HepG2 (cell line): ENCODE measurements around the gene ACAP1. TPM values are rescaled to one million over a fixed set of nuclear protein-coding genes. Genes with fewer than 3 reads are reported as not detected.

ENCODE experiments used
- ATAC-seq: fragments of 200-7000 bp; cut with Tn5 transposase; 3 replicates; pipeline ENCODE4 v1.9.1; 2020; ENCODE audit warnings: mild to moderate bottlenecking, moderate library complexity
- BruUV-seq: library from RNA; stranded (reverse); fragments of 400-500 nt; replicated peaks from 2 replicates; lab custom pipeline; 2021; lab: Mats Ljungman, UMichigan
- CTCF ChIA-PET: fragments of 300-600 bp; formaldehyde crosslinking; extraction: SDS; loops from one replicate; lab custom pipeline; 2021; ENCODE audit warnings: low total read pairs, inconsistent platforms, low intra/inter-chr PET ratio; lab: Yijun Ruan, JAX
- POLR2A ChIA-PET: fragments of 350-600 bp; sonication (Branson Sonifier 250); formaldehyde crosslinking; loops from one replicate; lab custom pipeline; 2020; ENCODE audit warnings: antibody characterized with exemption, inconsistent platforms; lab: Yijun Ruan, JAX
- DNase-seq: peaks from one replicate; pipeline ENCODE4 v3.0.0-alpha.2; 2015; ENCODE audit warnings: low spot score
- FAIRE-seq: peaks from 3 replicates; lab custom pipeline; 2011; peaks lifted over from hg19 to GRCh38; lab: Jason Lieb, UNC
- H2AFZ ChIP-seq: one replicate; pipeline ENCODE4 v1.6.1; 2011; ENCODE audit warnings: low read length, inconsistent platforms
- H3K27ac ChIP-seq: fragments of 300-600 bp; 3 replicates; pipeline ENCODE4 v1.8.0; 2011; ENCODE audit warnings: mixed run types, mild to moderate bottlenecking, mixed read lengths, low read length, inconsistent platforms; ENCODE audit not compliant: insufficient read depth; ENCODE audit errors: extremely low read length
- H3K27me3 ChIP-seq, 2 experiments: fragments of 200-600 bp in 1 of 2; 2 replicates in 1 of 2; 3 replicates in 1 of 2; pipeline versions ENCODE4 v1.6.0 to v1.8.0; 2011; ENCODE audit warnings: low read length in 2 of 2, mild to moderate bottlenecking in 2 of 2, moderate library complexity in 2 of 2, inconsistent platforms in 1 of 2; ENCODE audit not compliant: insufficient read depth in 2 of 2, control insufficient read depth in 1 of 2
- H3K36me3 ChIP-seq, 2 experiments: fragments of 200-600 bp in 1 of 2; replicated peaks in 1 of 2; 2 replicates in 1 of 2; 3 replicates in 1 of 2; pipeline versions ENCODE4 v1.5.1 to v1.8.0; 2011; ENCODE audit warnings: low read length in 2 of 2, inconsistent platforms in 1 of 2; ENCODE audit not compliant: insufficient read depth in 2 of 2, control insufficient read depth in 1 of 2
- H3K4me1 ChIP-seq: 2 replicates; pipeline ENCODE4 v1.5.1; 2012; ENCODE audit warnings: low read length, inconsistent platforms; ENCODE audit not compliant: insufficient read depth
- H3K4me2 ChIP-seq: 2 replicates; pipeline ENCODE4 v1.6.0; 2011; ENCODE audit warnings: low read depth, low read length, inconsistent platforms
- H3K4me3 ChIP-seq, 3 experiments: fragments of 200-600 bp in 1 of 3; sonication (generic), shearing (Covaris generic) in 1 of 3; replicated peaks in 1 of 3; 2 replicates each; pipeline ENCODE4 v1.5.1; 2011 to 2016; ENCODE audit warnings: low read length in 3 of 3, inconsistent platforms in 2 of 3, low read depth in 2 of 3, mild to moderate bottlenecking in 2 of 3, control low read depth in 1 of 3, mixed read lengths in 1 of 3; ENCODE audit not compliant: insufficient read depth in 1 of 3
- H3K79me2 ChIP-seq: one replicate; pipeline ENCODE4 v1.6.1; 2011; ENCODE audit warnings: low read length, inconsistent platforms; ENCODE audit not compliant: insufficient read depth
- H3K9ac ChIP-seq: 2 replicates; pipeline ENCODE4 v1.6.0; 2011; ENCODE audit warnings: mild to moderate bottlenecking, low read depth, low read length, inconsistent platforms; ENCODE audit not compliant: insufficient read depth
- H3K9me3 ChIP-seq: 2 replicates; pipeline ENCODE4 v1.5.1; 2012; ENCODE audit warnings: mild to moderate bottlenecking, low read length
- H4K20me1 ChIP-seq: 2 replicates; pipeline ENCODE4 v1.6.0; 2011; ENCODE audit warnings: inconsistent platforms, mild to moderate bottlenecking, low read length, moderate library complexity; ENCODE audit not compliant: insufficient read depth
- AHR ChIP-seq: IDR thresholded peaks from 2 replicates; pipeline ENCODE4 v1.6.1; 2018; ENCODE audit warnings: missing genetic modification reagents, missing compliant biosample characterization
- ERF ChIP-seq: IDR thresholded peaks from 2 replicates; pipeline ENCODE4 v1.6.1; 2018; ENCODE audit warnings: missing biosample characterization, missing genetic modification reagents
- FOXK2 ChIP-seq: fragments of 450-650 bp; IDR thresholded peaks from 2 replicates; pipeline ENCODE4 v1.6.1; 2016
- HDAC2 ChIP-seq: sonication (generic); formaldehyde crosslinking; IDR thresholded peaks from 2 replicates; pipeline ENCODE4 v1.4.0; 2020; ENCODE audit warnings: missing genetic modification reagents
- RFX1 ChIP-seq: fragments of 450-650 bp; IDR thresholded peaks from 2 replicates; pipeline ENCODE4 v1.6.1; 2017
- ZBTB7A ChIP-seq: sonication (generic); formaldehyde crosslinking; IDR thresholded peaks from 2 replicates; pipeline ENCODE4 v1.8.0; 2022; ENCODE audit warnings: mild to moderate bottlenecking, missing genetic modification reagents
- ZNF207 ChIP-seq: fragments of 450-650 bp; IDR thresholded peaks from 2 replicates; pipeline ENCODE4 v1.6.1; 2016; ENCODE audit warnings: antibody characterized with exemption, borderline replicate concordance
- ZNF577 ChIP-seq: sonication (generic); formaldehyde crosslinking; IDR thresholded peaks from 2 replicates; pipeline ENCODE4 v1.4.0; 2020; ENCODE audit warnings: mild to moderate bottlenecking, low read depth, missing genetic modification reagents, borderline replicate concordance
- ZNF629 ChIP-seq: sonication (generic); formaldehyde crosslinking; conservative IDR thresholded peaks from 2 replicates; pipeline ENCODE4 v1.5.0; 2020; ENCODE audit warnings: missing genetic modification reagents
- ZNF773 ChIP-seq: sonication (generic); formaldehyde crosslinking; IDR thresholded peaks from 2 replicates; pipeline ENCODE4 v1.4.0; 2020; ENCODE audit warnings: missing genetic modification reagents, borderline replicate concordance
- ZNF775 ChIP-seq: sonication (generic); formaldehyde crosslinking; IDR thresholded peaks from 2 replicates; pipeline ENCODE4 v1.4.0; 2020; ENCODE audit warnings: missing genetic modification reagents, mild to moderate bottlenecking, moderate library complexity, borderline replicate concordance
- WGBS: methylation state at CpG from one replicate; pipeline ENCODE4 v1.1.6; 2017; ENCODE audit warnings: low lambda C conversion rate; 5-methylcytosine and 5-hydroxymethylcytosine counted together
- in situ Hi-C: cut with HindIII; loops from 2 replicates; pipeline ENCODE4 v1.10.0; 2017; ENCODE audit warnings: low pct_unique_long_range_greater_than_20kb; ENCODE audit not compliant: extremely low pct_ligation_motif_present
- intact Hi-C: fragments of 100-400 bp; cut with micrococcal nuclease; formaldehyde crosslinking; loops from one replicate; pipeline ENCODE4 v1.10.0; 2022; ENCODE audit not compliant: unreplicated experiment
- polyA plus RNA-seq, 8 experiments: library from polyadenylated mRNA; depleted of rRNA in 3 of 8; stranded (reverse) in 7 of 8; unstranded in 1 of 8; fragments of >200 nt; fragmentation: Illumina TruSeq in 4 of 8; extraction: Trizol in 4 of 8; gene quantifications; 2 replicates each; pipeline versions ENCODE4 v1.2.1 to v1.2.3, GENCODE V29; 2011 to 2016; ENCODE audit warnings: low read depth in 4 of 8, missing spikeins in 1 of 8, mixed read lengths in 1 of 8; ENCODE audit not compliant: insufficient read depth in 1 of 8
- total RNA-seq, 5 experiments: library from RNA; depleted of rRNA; stranded (reverse); fragments of >200 nt; fragmentation: Illumina TruSeq; extraction: Trizol; gene quantifications; 2 replicates each; pipeline ENCODE4 v1.2.3, GENCODE V29; 2016; ENCODE audit warnings: low read depth in 1 of 5
- TF ChIP-seq, protein P1 (sequence below): sonication (generic); formaldehyde crosslinking; IDR thresholded peaks from 2 replicates; pipeline ENCODE4 v1.5.0; 2020; ENCODE audit warnings: mild to moderate bottlenecking, low read depth, missing genetic modification reagents, borderline replicate concordance

The ACAP1 gene
- total and polyA plus RNA-seq, 2 of the 13 experiments (the other 11 are each of a cell fraction or from before 2014, with no cell fraction given) = 1.3 to 2.5 TPM

DNA sequence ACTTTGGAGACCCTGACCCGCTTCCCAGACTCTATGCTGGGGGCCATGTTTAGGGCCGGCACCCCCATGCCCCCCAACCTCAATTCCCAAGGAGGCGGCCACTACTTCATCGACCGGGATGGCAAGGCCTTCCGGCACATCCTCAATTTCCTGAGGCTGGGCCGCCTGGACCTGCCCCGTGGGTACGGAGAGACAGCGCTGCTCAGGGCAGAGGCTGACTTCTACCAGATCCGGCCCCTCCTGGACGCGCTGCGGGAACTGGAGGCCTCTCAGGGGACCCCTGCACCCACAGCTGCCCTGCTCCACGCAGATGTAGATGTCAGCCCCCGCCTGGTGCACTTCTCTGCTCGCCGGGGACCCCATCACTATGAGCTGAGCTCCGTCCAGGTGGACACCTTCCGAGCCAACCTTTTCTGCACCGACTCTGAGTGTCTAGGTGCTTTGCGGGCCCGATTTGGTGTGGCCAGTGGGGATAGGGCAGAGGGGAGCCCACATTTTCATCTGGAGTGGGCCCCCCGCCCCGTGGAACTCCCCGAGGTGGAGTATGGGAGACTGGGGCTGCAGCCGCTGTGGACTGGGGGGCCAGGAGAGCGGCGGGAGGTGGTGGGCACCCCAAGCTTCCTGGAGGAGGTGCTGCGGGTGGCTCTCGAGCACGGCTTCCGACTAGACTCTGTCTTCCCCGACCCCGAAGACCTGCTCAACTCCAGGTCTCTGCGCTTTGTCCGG, 16.7 kb downstream of the ACAP1 start:
- no peaks in the 10 kb centered on the region for H3K79me2 ChIP-seq
- DNase-seq (no peak), FAIRE-seq (no peak), ATAC-seq (no peak)
- peak overlapping the region; percentile 90 for H3K4me2 ChIP-seq
- no peak overlapping the region for H2AFZ ChIP-seq
- in situ Hi-C loops = no loop called here
- TF ChIP-seq ZNF775 (CRISPR knock-in tag) (no peak), ZNF207 (no peak), AHR (CRISPR knock-in tag) (no peak), ZNF773 (no peak), ZBTB7A (no peak), ZNF577 (CRISPR knock-in tag) (no peak), RFX1 (no peak), FOXK2 (no peak), ZNF629 (CRISPR knock-in tag) (no peak), ERF (CRISPR knock-in tag) (no peak), HDAC2 (no peak)
- TF ChIP-seq, protein P1, sequence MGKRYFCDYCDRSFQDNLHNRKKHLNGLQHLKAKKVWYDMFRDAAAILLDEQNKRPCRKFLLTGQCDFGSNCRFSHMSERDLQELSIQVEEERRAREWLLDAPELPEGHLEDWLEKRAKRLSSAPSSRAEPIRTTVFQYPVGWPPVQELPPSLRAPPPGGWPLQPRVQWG (CRISPR knock-in tag) = no peak
- BruUV-seq = no TSS peak
- H3K9me3 ChIP-seq = no peaks in the 10 kb centered on the region
- no peak overlapping the region for H3K9ac ChIP-seq
- intact Hi-C loops = loop anchor here (5.0 to 10.0 kb wide), 2 partner anchors 212 to 306 kb away; partner anchors contain the start of gene SENP3
- peak overlapping the region; percentile 64 to 88 (median 87); a peak in 3 of 6 replicates for H3K4me3 ChIP-seq
- H3K27ac ChIP-seq = no peak overlapping the region
- no peaks in the 10 kb centered on the region for H3K36me3 ChIP-seq
- H3K27me3 ChIP-seq = peaks cover 0 to 5% of the 10 kb centered on the region in 2 experiments; a peak in 1 of 5 replicates
- WGBS = 74% methylated on average over 15 of the region's 37 CpGs
- CTCF ChIA-PET = no interaction called here
- peaks cover 46% of the 10 kb centered on the region for H3K4me1 ChIP-seq
- H4K20me1 ChIP-seq = peaks cover 13% of the 10 kb centered on the region; the same call in 1 of the 2 replicates
- POLR2A ChIA-PET = interaction anchor here (1.6 to 7.0 kb wide), 2 partner anchors 24 to 51 kb away, joined by 4 to 44 read pairs; partner anchors contain the start of genes NEURL4 and TMEM256
